H1 (cell line): ENCODE measurements around the gene LEFTY2. TPM values are rescaled to one million over a fixed set of nuclear protein-coding genes. Genes with fewer than 3 reads are reported as not detected.

Experiments used
- ASH2L ChIP-seq: fragments of 200-600, 300-600 bp; sonication (generic); IDR thresholded peaks from one replicate; pipeline ENCODE4 v1.7.1; 2017; ENCODE audit warnings: low read length
- CEBPB ChIP-seq: IDR thresholded peaks from 2 replicates; pipeline ENCODE4 v1.6.1; 2012; ENCODE audit warnings: low read depth, low read length
- CHD2 ChIP-seq: IDR thresholded peaks from 2 replicates; pipeline ENCODE4 v1.6.1; 2012; ENCODE audit warnings: low read length, improper control_type of control experiment
- CREB1 ChIP-seq: IDR thresholded peaks from 2 replicates; pipeline ENCODE4 v1.6.1; 2012; ENCODE audit warnings: inconsistent platforms
- EP300 ChIP-seq, 2 experiments: IDR thresholded peaks; 1 replicate in 1 of 2; 2 replicates in 1 of 2; pipeline ENCODE4 v1.6.1; 2011 to 2012; ENCODE audit warnings: low read depth in 2 of 2, low read length in 2 of 2, mild to moderate bottlenecking in 2 of 2, borderline replicate concordance in 1 of 2, inconsistent platforms in 1 of 2, moderate library complexity in 1 of 2
- GABPA ChIP-seq: IDR thresholded peaks from 2 replicates; pipeline ENCODE4 v1.6.1; 2011; ENCODE audit warnings: mild to moderate bottlenecking, low read length, moderate library complexity, borderline replicate concordance; ENCODE audit not compliant: insufficient read depth
- HDAC2 ChIP-seq, 2 experiments: fragments of 300-600 bp in 1 of 2; sonication (generic) in 1 of 2; IDR thresholded peaks; 2 replicates each; pipeline ENCODE4 v1.6.1; 2011 to 2012; ENCODE audit warnings: low read depth in 2 of 2, low read length in 2 of 2, mild to moderate bottlenecking in 2 of 2, moderate library complexity in 2 of 2, borderline replicate concordance in 1 of 2, inconsistent platforms in 1 of 2
- JUN ChIP-seq: IDR thresholded peaks from 2 replicates; pipeline ENCODE4 v1.6.1; 2011; ENCODE audit warnings: low read depth, mild to moderate bottlenecking, improper control_type of control experiment, low read length
- KDM5A ChIP-seq: fragments of 200-600 bp; IDR thresholded peaks from 2 replicates; pipeline ENCODE4 v1.7.1; 2012; ENCODE audit warnings: mild to moderate bottlenecking, low read length, inconsistent platforms, mixed read lengths
- MAFK ChIP-seq: IDR thresholded peaks from 2 replicates; pipeline ENCODE4 v1.6.1; 2012; ENCODE audit warnings: low read depth, mild to moderate bottlenecking, improper control_type of control experiment, low read length
- NANOG ChIP-seq: IDR thresholded peaks from 2 replicates; pipeline ENCODE4 v1.6.1; 2011; ENCODE audit warnings: low read length, low read depth, mild to moderate bottlenecking, inconsistent platforms; ENCODE audit not compliant: insufficient read depth, poor library complexity, severe bottlenecking
- PHF8 ChIP-seq: fragments of 200-600 bp; sonication (generic); conservative IDR thresholded peaks from 2 replicates; pipeline ENCODE4 v1.7.1; 2012; ENCODE audit warnings: low read depth, mild to moderate bottlenecking, inconsistent platforms, low read length, moderate library complexity
- POLR2AphosphoS5 ChIP-seq: IDR thresholded peaks from 2 replicates; pipeline ENCODE4 v1.6.1; 2011; ENCODE audit warnings: low read depth, low read length
- POU5F1 ChIP-seq: IDR thresholded peaks from 2 replicates; pipeline ENCODE4 v1.6.1; 2011; ENCODE audit warnings: low read depth, mild to moderate bottlenecking, low read length, moderate library complexity
- SP1 ChIP-seq: IDR thresholded peaks from 2 replicates; pipeline ENCODE4 v1.6.1; 2011; ENCODE audit warnings: low read depth, low read length
- TAF1 ChIP-seq: IDR thresholded peaks from 2 replicates; pipeline ENCODE4 v1.6.1; 2011; ENCODE audit warnings: mild to moderate bottlenecking, low read depth, low read length
- TAF7 ChIP-seq: optimal IDR thresholded peaks from 2 replicates; pipeline ENCODE3; 2011; ENCODE audit warnings: low read depth, mild to moderate bottlenecking, inconsistent platforms, low read length, moderate library complexity, borderline replicate concordance
- YY1 ChIP-seq: IDR thresholded peaks from 2 replicates; pipeline ENCODE4 v1.6.1; 2011; ENCODE audit warnings: low read depth, mild to moderate bottlenecking, low read length
- polyA plus RNA-seq, 7 experiments: library from polyadenylated mRNA; depleted of rRNA in 3 of 7; stranded (reverse) in 5 of 7; unstranded in 2 of 7; fragments of >200 nt in 5 of 7; fragments of 200-250 nt in 2 of 7; gene quantifications; 1 replicate in 5 of 7; 2 replicates in 1 of 7; 4 replicates in 1 of 7; pipeline versions ENCODE4 v1.2.1 to v1.2.3, GENCODE V29; 2011 to 2013; ENCODE audit warnings: missing spikeins in 2 of 7, mixed read lengths in 2 of 7
- total RNA-seq: library from RNA; stranded (reverse); fragmentation: NEBNext Ultra II Directional; extraction: Animal tissue kit (Norgen Biotek cat#: 25700); gene quantifications from 2 replicates; pipeline ENCODE4 v1.2.1, GENCODE V29; 2021
- TF ChIP-seq, protein P1 (sequence below): IDR thresholded peaks from 2 replicates; pipeline ENCODE4 v1.6.1; 2011; ENCODE audit warnings: low read length, improper control_type of control experiment
- TF ChIP-seq, protein P2 (sequence below), 3 experiments: IDR thresholded peaks; 1 replicate in 2 of 3; 2 replicates in 1 of 3; pipeline versions ENCODE4 v1.5.1 to v1.6.1; 2011; ENCODE audit warnings: low read length in 3 of 3, mild to moderate bottlenecking in 3 of 3, inconsistent platforms in 2 of 3, low read depth in 1 of 3, moderate library complexity in 1 of 3; ENCODE audit not compliant: insufficient read depth in 1 of 3; ENCODE audit errors: control extremely low read depth in 1 of 3

The LEFTY2 gene
- total and polyA plus RNA-seq, 2 of the 8 experiments (the other 6 are each of a cell fraction or from before 2014, with no cell fraction given), result 2.6 to 4.3 TPM

DNA sequence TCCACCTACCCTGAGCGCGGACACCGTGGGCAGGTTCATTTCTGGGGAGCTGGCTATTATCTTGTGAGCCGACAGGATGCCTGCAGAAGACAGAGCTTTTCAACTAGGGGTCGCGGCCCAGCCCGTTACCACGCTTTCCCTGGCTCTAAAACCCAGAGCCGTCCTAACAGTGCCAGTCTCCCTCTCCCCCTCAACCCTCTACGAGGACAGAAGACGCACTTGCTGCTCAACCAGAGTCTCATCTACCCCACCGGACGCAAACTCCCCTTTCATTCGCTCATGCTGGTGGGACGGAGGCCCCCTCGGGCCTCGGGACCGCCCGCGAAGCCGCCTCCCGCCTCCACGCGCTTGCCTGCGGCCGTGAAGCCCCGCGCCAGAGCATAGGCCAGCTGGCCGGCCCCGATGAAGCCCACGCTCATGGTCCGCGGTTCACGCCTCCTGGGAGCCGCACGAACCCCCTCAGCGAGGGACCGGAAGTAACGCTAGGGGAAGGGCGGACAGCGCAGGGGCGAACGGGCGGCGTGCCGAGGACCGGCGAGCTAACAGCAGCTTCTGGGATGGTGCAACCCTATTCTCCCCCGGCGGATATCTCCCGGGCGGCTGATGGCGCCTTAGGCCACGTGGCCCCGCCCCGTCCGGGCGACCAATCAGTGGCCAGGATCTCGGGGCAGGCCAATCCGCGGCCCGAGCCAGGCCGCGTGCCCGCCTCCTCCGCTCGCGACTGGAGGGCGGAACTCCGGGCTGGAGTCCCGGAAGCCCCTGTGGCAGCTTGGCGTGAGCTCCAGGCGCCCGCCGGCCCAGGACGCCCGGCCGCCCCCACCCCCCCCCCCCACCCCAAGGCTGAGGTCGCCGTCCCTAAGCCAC lies 17.1 kb downstream of the LEFTY2 start, which contains the start of gene PYCR2 (continued):
- TF ChIP-seq NANOG (no peak), POLR2AphosphoS5 (peak; percentile 85), YY1 (peak; percentile 65; the same call in 1 of the 2 replicates), JUN (0 out of 2 replicates have a peak, but pooled peaks have one; percentile 13), ASH2L (peak; percentile 89), TAF7 (peak; percentile 56), KDM5A (peak; percentile 41; the same call in 1 of the 2 replicates), HDAC2 (IDR thresholded peaks at IDR 0.05; ENCODE audit: borderline replicate concordance in 1 of 2, low read depth in 2 of 2, low read length in 2 of 2) (peak in 1 of 2 experiments; percentile 28; a peak in 1 of 4 replicates), CHD2 (peak; percentile 68; the same call in 1 of the 2 replicates), CEBPB (peak; percentile 85), CREB1 (peak; percentile 45; the same call in 1 of the 2 replicates), TAF1 (peak; percentile 85), EP300 (IDR thresholded peaks at IDR 0.05; ENCODE audit: borderline replicate concordance in 1 of 2, low read depth in 2 of 2, low read length in 2 of 2) (no peak), SP1 (peak; percentile 88), GABPA (peak; percentile 84), POU5F1 (no peak), MAFK (no peak), PHF8 (peak; percentile 87)
- TF ChIP-seq, protein P1, sequence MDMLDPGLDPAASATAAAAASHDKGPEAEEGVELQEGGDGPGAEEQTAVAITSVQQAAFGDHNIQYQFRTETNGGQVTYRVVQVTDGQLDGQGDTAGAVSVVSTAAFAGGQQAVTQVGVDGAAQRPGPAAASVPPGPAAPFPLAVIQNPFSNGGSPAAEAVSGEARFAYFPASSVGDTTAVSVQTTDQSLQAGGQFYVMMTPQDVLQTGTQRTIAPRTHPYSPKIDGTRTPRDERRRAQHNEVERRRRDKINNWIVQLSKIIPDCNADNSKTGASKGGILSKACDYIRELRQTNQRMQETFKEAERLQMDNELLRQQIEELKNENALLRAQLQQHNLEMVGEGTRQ, result peak; percentile 90
- TF ChIP-seq, protein P2, sequence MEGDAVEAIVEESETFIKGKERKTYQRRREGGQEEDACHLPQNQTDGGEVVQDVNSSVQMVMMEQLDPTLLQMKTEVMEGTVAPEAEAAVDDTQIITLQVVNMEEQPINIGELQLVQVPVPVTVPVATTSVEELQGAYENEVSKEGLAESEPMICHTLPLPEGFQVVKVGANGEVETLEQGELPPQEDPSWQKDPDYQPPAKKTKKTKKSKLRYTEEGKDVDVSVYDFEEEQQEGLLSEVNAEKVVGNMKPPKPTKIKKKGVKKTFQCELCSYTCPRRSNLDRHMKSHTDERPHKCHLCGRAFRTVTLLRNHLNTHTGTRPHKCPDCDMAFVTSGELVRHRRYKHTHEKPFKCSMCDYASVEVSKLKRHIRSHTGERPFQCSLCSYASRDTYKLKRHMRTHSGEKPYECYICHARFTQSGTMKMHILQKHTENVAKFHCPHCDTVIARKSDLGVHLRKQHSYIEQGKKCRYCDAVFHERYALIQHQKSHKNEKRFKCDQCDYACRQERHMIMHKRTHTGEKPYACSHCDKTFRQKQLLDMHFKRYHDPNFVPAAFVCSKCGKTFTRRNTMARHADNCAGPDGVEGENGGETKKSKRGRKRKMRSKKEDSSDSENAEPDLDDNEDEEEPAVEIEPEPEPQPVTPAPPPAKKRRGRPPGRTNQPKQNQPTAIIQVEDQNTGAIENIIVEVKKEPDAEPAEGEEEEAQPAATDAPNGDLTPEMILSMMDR (IDR thresholded peaks at IDR 0.05; ENCODE audit: control extremely low read depth in 1 of 3, insufficient read depth in 1 of 3, low read depth in 1 of 3, low read length in 3 of 3), result peak in 1 of 3 experiments; percentile 7; a peak in 1 of 4 replicates
